K562 (cell line): ENCODE data around the gene FILIP1L. TPM values are rescaled to one million over a fixed set of nuclear protein-coding genes. Genes with fewer than 3 reads are reported as not detected.

ENCODE experiments used
- ATAC-seq: fragments of 200-7000 bp; cut with Tn5 transposase; 3 replicates; pipeline ENCODE4 v1.9.1; 2020; ENCODE audit warnings: moderate library complexity
- BruUV-seq: library from RNA; stranded (reverse); fragments of 400-500 nt; replicated peaks from 2 replicates; lab custom pipeline; 2021; lab: Mats Ljungman, UMichigan
- CTCF ChIA-PET: fragments of 300-600 bp; formaldehyde crosslinking; extraction: SDS; loops from one replicate; lab custom pipeline; 2021; ENCODE audit warnings: low intra/inter-chr PET ratio; lab: Yijun Ruan, JAX
- POLR2A ChIA-PET: fragments of 300-600, 350-650 bp; sonication (Branson Sonifier 250); formaldehyde crosslinking; extraction: SDS; loops from one replicate; lab custom pipeline; 2021; ENCODE audit warnings: antibody characterized with exemption, inconsistent platforms; lab: Yijun Ruan, JAX
- DNase-seq, 4 experiments: peaks; one replicate each; pipeline versions ENCODE4 v3.0.0 to v3.0.0-alpha.2; 2011 to 2018; ENCODE audit warnings: low spot score in 3 of 4, mixed read lengths in 3 of 4; ENCODE audit errors: extremely low read depth in 1 of 4
- FAIRE-seq: peaks from 2 replicates; lab custom pipeline; 2011; peaks lifted over from hg19 to GRCh38; lab: Jason Lieb, UNC
- H2AFZ ChIP-seq: 2 replicates; pipeline ENCODE4 v1.6.0; 2011; ENCODE audit warnings: low read depth, low read length, control low read depth, inconsistent platforms
- H3K27ac ChIP-seq: fragments of 200-600 bp; 3 replicates; pipeline ENCODE4 v1.8.0; 2011; ENCODE audit warnings: low read depth, mild to moderate bottlenecking, control low read depth, inconsistent platforms, low read length, moderate library complexity, mixed read lengths; ENCODE audit errors: extremely low read depth
- H3K27me3 ChIP-seq, 2 experiments: fragments of 300-600 bp in 1 of 2; 2 replicates in 1 of 2; 3 replicates in 1 of 2; pipeline versions ENCODE4 v1.6.0 to v1.8.0; 2011; ENCODE audit warnings: inconsistent platforms in 2 of 2, low read length in 2 of 2, mild to moderate bottlenecking in 1 of 2, mixed read lengths in 1 of 2, moderate library complexity in 1 of 2; ENCODE audit not compliant: control insufficient read depth in 2 of 2, insufficient read depth in 2 of 2
- H3K36me3 ChIP-seq: fragments of 300-600 bp; 3 replicates; pipeline ENCODE4 v1.8.0; 2011; ENCODE audit warnings: mild to moderate bottlenecking, low read length, inconsistent platforms; ENCODE audit not compliant: control insufficient read depth, insufficient read depth
- H3K4me1 ChIP-seq, 2 experiments: fragments of 200-600 bp in 1 of 2; replicated peaks in 1 of 2; 2 replicates in 1 of 2; 3 replicates in 1 of 2; pipeline versions ENCODE4 v1.5.1 to v1.8.0; 2011; ENCODE audit warnings: inconsistent platforms in 2 of 2, low read length in 2 of 2, mild to moderate bottlenecking in 1 of 2, mixed read lengths in 1 of 2, moderate library complexity in 1 of 2; ENCODE audit not compliant: control insufficient read depth in 2 of 2, insufficient read depth in 2 of 2
- H3K4me2 ChIP-seq: 2 replicates; pipeline ENCODE4 v1.6.1; 2011; ENCODE audit warnings: low read length, control low read depth, inconsistent platforms, mixed read lengths; ENCODE audit not compliant: insufficient read depth
- H3K4me3 ChIP-seq: fragments of 200-600 bp; sonication (generic), shearing (Covaris generic); 2 replicates; pipeline ENCODE4 v1.5.1; 2016; ENCODE audit warnings: control low read depth, inconsistent platforms
- H3K79me2 ChIP-seq: fragments of 200-600 bp; 3 replicates; pipeline ENCODE4 v1.8.0; 2011; ENCODE audit warnings: low read length, inconsistent platforms; ENCODE audit not compliant: control insufficient read depth, insufficient read depth
- H3K9ac ChIP-seq, 2 experiments: 2 replicates each; pipeline versions ENCODE4 v1.6.0 to v1.6.1; 2011; ENCODE audit warnings: low read depth in 2 of 2, low read length in 2 of 2, control low read depth in 1 of 2, inconsistent platforms in 1 of 2, mild to moderate bottlenecking in 1 of 2, mixed read lengths in 1 of 2; ENCODE audit not compliant: insufficient read depth in 1 of 2
- H3K9me1 ChIP-seq: one replicate; pipeline ENCODE4 v1.6.0; 2011; ENCODE audit warnings: inconsistent platforms, mild to moderate bottlenecking, low read length, moderate library complexity; ENCODE audit not compliant: control insufficient read depth, insufficient read depth
- H3K9me3 ChIP-seq: replicated peaks from 2 replicates; pipeline ENCODE4 v1.5.1; 2011; ENCODE audit warnings: low read depth, low read length, inconsistent platforms; ENCODE audit not compliant: control insufficient read depth, insufficient read depth
- H4K20me1 ChIP-seq: replicated peaks from 2 replicates; pipeline ENCODE4 v1.6.1; 2011; ENCODE audit warnings: low read length, inconsistent platforms, mixed read lengths; ENCODE audit not compliant: control insufficient read depth, insufficient read depth
- GABPB2 ChIP-seq: fragments of 250-450 bp; sonication (Bioruptor Pico); conservative IDR thresholded peaks from 2 replicates; pipeline ENCODE4 v1.5.1; 2021; ENCODE audit warnings: mild to moderate bottlenecking
- MAFG ChIP-seq: fragments of 450-650 bp; conservative IDR thresholded peaks from 2 replicates; pipeline ENCODE4 v1.6.1; 2016; ENCODE audit warnings: missing genetic modification characterization, missing compliant biosample characterization
- NFXL1 ChIP-seq: fragments of 450-650 bp; formaldehyde crosslinking; IDR thresholded peaks from 2 replicates; pipeline ENCODE4 v1.4.0; 2021; ENCODE audit warnings: mild to moderate bottlenecking
- NR2F6 ChIP-seq: fragments of 450-650 bp; formaldehyde crosslinking; IDR thresholded peaks from 2 replicates; pipeline ENCODE4 v1.4.0; 2020; ENCODE audit warnings: mild to moderate bottlenecking
- RBBP5 ChIP-seq: fragments of 200-600 bp; sonication (generic); IDR thresholded peaks from 2 replicates; pipeline ENCODE4 v1.6.1; 2012; ENCODE audit warnings: borderline replicate concordance, mild to moderate bottlenecking, low read length, control low read depth, inconsistent platforms; ENCODE audit not compliant: insufficient read depth, poor library complexity, severe bottlenecking
- SPI1 ChIP-seq: IDR thresholded peaks from 2 replicates; pipeline ENCODE4 v1.6.1; 2011; ENCODE audit warnings: low read depth, low read length, control low read depth, borderline replicate concordance
- TAL1 ChIP-seq: fragments of 450-650 bp; IDR thresholded peaks from 2 replicates; pipeline ENCODE4 v1.6.1; 2016; ENCODE audit warnings: mild to moderate bottlenecking
- ZBED1 ChIP-seq: IDR thresholded peaks from 2 replicates; pipeline ENCODE4 v1.6.1; 2014
- ZFP1 ChIP-seq: fragments of 450-650 bp; formaldehyde crosslinking; IDR thresholded peaks from 2 replicates; pipeline ENCODE4 v1.4.0; 2020; ENCODE audit warnings: mild to moderate bottlenecking, mixed read lengths
- ZNF717 ChIP-seq: fragments of 250-450 bp; sonication (Bioruptor Pico); IDR thresholded peaks from 2 replicates; pipeline ENCODE4 v1.5.0; 2021
- WGBS: fragments of 100-300 bp; shearing (Covaris generic); methylation state at CpG from one replicate; pipeline ENCODE4 v1.1.6; 2016; ENCODE audit warnings: low coverage, mixed read lengths; ENCODE audit not compliant: insufficient coverage; ENCODE audit errors: missing lambda C conversion rate; 5-methylcytosine and 5-hydroxymethylcytosine counted together
- in situ Hi-C: fragments of 300-500 bp; cut with MboI; formaldehyde crosslinking; loops from 4 replicates; pipeline ENCODE4 v1.15.0; 2018; ENCODE audit warnings: inconsistent platforms, mixed read lengths
- intact Hi-C: fragments of 100-400 bp; cut with micrococcal nuclease; formaldehyde crosslinking; loops from 2 replicates; pipeline ENCODE4 v1.14.2; 2022
- polyA plus RNA-seq, 8 experiments: library from polyadenylated mRNA; depleted of rRNA in 4 of 8; stranded (reverse) in 5 of 8; unstranded in 3 of 8; fragments of >200 nt; fragmentation: Nextera tagmentation in 2 of 8; fragmentation: Illumina TruSeq in 1 of 8; extraction: Ambion mirVana in 2 of 8; extraction: Trizol in 1 of 8; gene quantifications; 2 replicates each; pipeline versions ENCODE4 v1.2.1 to v1.2.3, GENCODE V29; 2011 to 2014; ENCODE audit warnings: inconsistent platforms in 1 of 8, missing spikeins in 1 of 8
- total RNA-seq, 7 experiments: library from RNA; depleted of rRNA in 6 of 7; stranded (reverse); fragments of >200 nt in 6 of 7; fragmentation: Illumina TruSeq in 2 of 7; extraction: Trizol in 2 of 7; gene quantifications; 2 replicates each; pipeline versions ENCODE4 v1.2.1 to v1.2.3, GENCODE V29; 2011 to 2021; ENCODE audit warnings: low replicate concordance in 1 of 7

The FILIP1L gene
- total and polyA plus RNA-seq, 9 of the 15 experiments (the other 6 are each of a cell fraction or from before 2014, with no cell fraction given) = 0.50 to 2.1 (median 1.1) TPM

DNA sequence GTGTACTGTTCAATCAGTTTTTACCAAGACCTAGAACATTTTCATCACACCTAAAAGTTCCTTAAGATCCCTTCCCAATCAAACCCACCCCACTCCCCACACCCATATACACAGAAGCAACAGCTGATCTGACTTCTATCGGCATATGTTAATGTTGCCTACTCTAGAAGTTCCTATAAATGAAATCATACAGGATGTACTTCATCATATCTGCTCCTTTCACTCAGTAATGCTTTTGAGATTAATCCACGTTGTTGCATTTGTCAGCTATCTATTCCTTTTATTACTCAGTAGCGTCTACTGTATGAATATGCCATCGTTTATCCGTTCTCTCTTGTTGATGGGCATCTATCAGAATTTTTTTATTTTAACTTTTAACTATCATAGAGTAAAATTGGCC lies 14.3 kb upstream of the FILIP1L start (continued):
- TF ChIP-seq MAFG (tag) = no peak
- no peak for TF ChIP-seq ZFP1 (CRISPR knock-in tag)
- TF ChIP-seq NR2F6 (CRISPR knock-in tag) = no peak
- TF ChIP-seq RBBP5 = no peak
- TF ChIP-seq ZNF717 (CRISPR knock-in tag) = no peak
- no peak for TF ChIP-seq TAL1
- no peak for TF ChIP-seq SPI1

DNA sequence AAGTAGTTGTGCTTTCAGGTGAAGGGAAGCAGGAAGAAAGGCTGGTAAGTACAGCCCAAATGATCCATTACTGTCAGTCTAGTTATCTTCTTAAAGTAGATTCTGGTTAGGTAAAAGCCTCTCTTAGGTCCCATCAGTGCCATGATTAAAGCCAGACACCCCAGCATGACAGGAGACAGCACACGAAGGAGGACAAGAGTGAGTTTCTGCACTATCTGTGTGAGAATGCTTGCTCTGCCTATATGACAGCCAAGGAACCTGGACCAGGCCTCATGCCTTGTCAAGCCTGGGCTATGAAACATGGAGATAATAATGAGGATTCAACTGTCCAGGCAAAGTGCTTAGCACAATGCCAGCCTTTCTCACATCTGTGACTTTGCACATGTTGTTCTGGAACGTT lies 13.5 kb upstream of the FILIP1L start:
- CTCF ChIA-PET = no interaction called here
- ATAC-seq = no peak
- Histone ChIP-seq H4K20me1 (no peaks in the 10 kb centered on the region), H3K27me3 (no peaks in the 10 kb centered on the region), H3K4me3 (no peak overlapping the region), H3K9ac (no peak overlapping the region), H3K9me3 (no peaks in the 10 kb centered on the region), H3K9me1 (no peaks in the 10 kb centered on the region), H2AFZ (no peak overlapping the region)
- in situ Hi-C loops (no loop called here), intact Hi-C loops (no loop called here)
- no peak for FAIRE-seq
- DNase-seq = no peak
- 58% methylated on average over 2 of the region's 2 CpGs for WGBS
- TF ChIP-seq NFXL1 (CRISPR knock-in tag) = no peak
- TF ChIP-seq GABPB2 (CRISPR knock-in tag) = no peak
- no peak for TF ChIP-seq ZBED1
- TF ChIP-seq, all 486 proteins: peak for 0
- Histone ChIP-seq H3K36me3 (no peaks in the 10 kb centered on the region), H3K27ac (no peak overlapping the region), H3K4me2 (no peak overlapping the region), H3K4me1 (no peaks in the 10 kb centered on the region), H3K79me2 (no peaks in the 10 kb centered on the region; the same call in 2 of the 3 replicates)
- BruUV-seq = no TSS peak
- POLR2A ChIA-PET = no interaction called here
